ENCODE results near the gene OR4E2.
"Not testable (repeated sequence)": the region's sequence is repeated elsewhere in the genome, so short reads cannot be mapped to it uniquely, and the experiment has no call there.

The OR4E2 gene

GRCh38 chr14:21694425-21694824 is 40.8 kb downstream of the OR4E2 start:
- Histone ChIP-seq H3K4me1 (ENCODE audit: low read depth, poor library complexity, severe bottlenecking) (no peaks in the 10 kb centered on the region), H3K79me2 (ENCODE audit: insufficient read depth, low read depth) (no peaks in the 10 kb centered on the region), H3K4me2 (no peak overlapping the region), H2AFZ (ENCODE audit: low read depth) (no peak overlapping the region), H3K36me3 (ENCODE audit: insufficient read depth) (no peaks in the 10 kb centered on the region), H3K27ac (no peak overlapping the region), H3K27me3 (ENCODE audit: insufficient read depth, low read depth) (no peaks in the 10 kb centered on the region), H3K4me3 (IDR thresholded peaks at IDR 0.05; ENCODE audit: insufficient read depth, low read depth, low read length) (no peak overlapping the region), H3K9ac (no peak overlapping the region), H4K20me1 (ENCODE audit: insufficient read depth) (no peaks in the 10 kb centered on the region)
- no peak for TF ChIP-seq CTCF (conservative IDR thresholded peaks at IDR 0.05; ENCODE audit: low read depth, low read length)

- not testable (repeated sequence) for H3K4me2 ChIP-seq; H3K36me3 ChIP-seq (ENCODE audit: insufficient read depth); H3K79me2 ChIP-seq (ENCODE audit: insufficient read depth, low read depth); H3K4me3 ChIP-seq (IDR thresholded peaks at IDR 0.05; ENCODE audit: insufficient read depth, low read depth, low read length); H4K20me1 ChIP-seq (ENCODE audit: insufficient read depth); H3K27me3 ChIP-seq (ENCODE audit: insufficient read depth, low read depth); H2AFZ ChIP-seq (ENCODE audit: low read depth); H3K9ac ChIP-seq; H3K27ac ChIP-seq; H3K4me1 ChIP-seq (ENCODE audit: low read depth, poor library complexity, severe bottlenecking)
These were observed 44.0 kb downstream of the OR4E2 start for GRCh38 chr14:21697662-21698061.

GRCh38 chr14:21698538-21698937 is 44.9 kb downstream of the OR4E2 start:
- not testable (repeated sequence) for H3K27ac ChIP-seq; H3K9ac ChIP-seq; H2AFZ ChIP-seq (ENCODE audit: low read depth); H3K4me2 ChIP-seq; H3K4me1 ChIP-seq (ENCODE audit: low read depth, poor library complexity, severe bottlenecking); H3K27me3 ChIP-seq (ENCODE audit: insufficient read depth, low read depth); H4K20me1 ChIP-seq (ENCODE audit: insufficient read depth); H3K36me3 ChIP-seq (ENCODE audit: insufficient read depth); H3K4me3 ChIP-seq (IDR thresholded peaks at IDR 0.05; ENCODE audit: insufficient read depth, low read depth, low read length); H3K79me2 ChIP-seq (ENCODE audit: insufficient read depth, low read depth)

- Histone ChIP-seq H3K79me2 (ENCODE audit: insufficient read depth, low read depth) (no peaks in the 10 kb centered on the region), H3K4me3 (IDR thresholded peaks at IDR 0.05; ENCODE audit: insufficient read depth, low read depth, low read length) (no peak overlapping the region), H2AFZ (ENCODE audit: low read depth) (no peak overlapping the region), H3K36me3 (ENCODE audit: insufficient read depth) (no peaks in the 10 kb centered on the region), H3K27me3 (ENCODE audit: insufficient read depth, low read depth) (no peaks in the 10 kb centered on the region), H3K9ac (no peak overlapping the region), H3K4me1 (ENCODE audit: low read depth, poor library complexity, severe bottlenecking) (peaks cover 17% of the 10 kb centered on the region), H3K4me2 (no peak overlapping the region), H3K27ac (no peak overlapping the region), H4K20me1 (ENCODE audit: insufficient read depth) (no peaks in the 10 kb centered on the region)
- no peak for TF ChIP-seq CTCF (conservative IDR thresholded peaks at IDR 0.05; ENCODE audit: low read depth, low read length)
These were observed 45.9 kb downstream of the OR4E2 start for GRCh38 chr14:21699551-21699950.

- Histone ChIP-seq H3K4me3 (IDR thresholded peaks at IDR 0.05; ENCODE audit: insufficient read depth, low read depth, low read length) (no peak overlapping the region), H3K36me3 (ENCODE audit: insufficient read depth) (no peaks in the 10 kb centered on the region), H3K4me2 (no peak overlapping the region), H3K79me2 (ENCODE audit: insufficient read depth, low read depth) (no peaks in the 10 kb centered on the region), H3K4me1 (ENCODE audit: low read depth, poor library complexity, severe bottlenecking) (peaks cover 24% of the 10 kb centered on the region), H3K27ac (no peak overlapping the region), H3K9ac (no peak overlapping the region), H4K20me1 (ENCODE audit: insufficient read depth) (no peaks in the 10 kb centered on the region), H2AFZ (ENCODE audit: low read depth) (no peak overlapping the region), H3K27me3 (ENCODE audit: insufficient read depth, low read depth) (no peaks in the 10 kb centered on the region)
- no peak for TF ChIP-seq CTCF (conservative IDR thresholded peaks at IDR 0.05; ENCODE audit: low read depth, low read length)
These were observed 48.7 kb downstream of the OR4E2 start for GRCh38 chr14:21702316-21702715.
